Suppressor macrophage (primary cell): ENCODE results near the gene ACOT13.
"Not testable (repeated sequence)": the region's sequence is repeated elsewhere in the genome, so short reads cannot be mapped to it uniquely, and the experiment has no call there.

ENCODE experiments used
- DNase-seq, 4 experiments: peaks; one replicate each; pipeline ENCODE4 v3.0.0-alpha.2; 2020 to 2022
- total RNA-seq, 17 experiments: gene quantifications; one replicate each; lab custom pipeline; 2026; ENCODE audit warnings: mixed read lengths in 6 of 17, inconsistent platforms in 3 of 17; lab: John Stamatoyannopoulos, UW

ACOT13 gene
- total RNA-seq: 19.8 to 60.3 (median 43.3) reads per million in 17 experiments

DNA sequence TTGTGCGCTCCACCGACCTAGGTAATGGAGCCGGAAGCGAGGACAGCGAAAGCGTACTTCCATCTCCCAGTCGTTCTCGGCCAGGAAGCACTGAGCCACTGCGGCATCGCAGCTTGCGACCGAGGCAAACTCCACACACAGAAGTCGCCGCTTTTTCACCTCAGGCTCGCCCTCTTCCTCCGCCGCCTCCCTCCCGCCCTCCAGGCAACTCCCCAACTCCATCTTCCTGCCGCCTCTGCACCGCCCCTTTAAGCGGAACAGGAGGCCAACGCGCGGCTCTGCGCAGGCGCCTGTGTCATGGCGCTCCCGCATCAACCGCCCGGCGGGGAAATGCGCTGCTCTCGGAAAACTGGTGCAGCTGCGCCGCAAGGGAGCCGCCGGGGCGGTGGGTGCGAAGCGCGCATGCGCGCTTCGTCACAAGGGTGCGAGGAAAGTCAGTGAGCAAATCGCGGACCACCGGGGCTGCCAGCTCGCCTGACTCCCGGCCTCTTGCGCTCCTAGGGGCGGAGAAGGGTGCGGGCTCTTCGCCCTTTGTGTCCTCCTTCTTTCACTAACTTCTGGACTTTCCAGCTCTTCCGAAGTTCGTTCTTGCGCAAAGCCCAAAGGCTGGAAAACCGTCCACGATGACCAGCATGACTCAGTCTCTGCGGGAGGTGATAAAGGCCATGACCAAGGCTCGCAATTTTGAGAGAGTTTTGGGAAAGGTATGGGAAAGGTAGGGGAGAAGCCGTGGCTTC, at the start of gene ACOT13, which contains the start of gene TDP2:
Gene ACOT13, plus strand, starts transcription at position 437 of the 737 bp plus-strand sequence. Its CDS starts 187 bp downstream, at position 624.
Gene TDP2, minus strand, starts transcription at position 259 of the 737 bp plus-strand sequence. Its CDS starts 37 bp downstream, at position 222.
- DNase-seq: peak; percentile 99 to 100 (median 99)

DNA sequence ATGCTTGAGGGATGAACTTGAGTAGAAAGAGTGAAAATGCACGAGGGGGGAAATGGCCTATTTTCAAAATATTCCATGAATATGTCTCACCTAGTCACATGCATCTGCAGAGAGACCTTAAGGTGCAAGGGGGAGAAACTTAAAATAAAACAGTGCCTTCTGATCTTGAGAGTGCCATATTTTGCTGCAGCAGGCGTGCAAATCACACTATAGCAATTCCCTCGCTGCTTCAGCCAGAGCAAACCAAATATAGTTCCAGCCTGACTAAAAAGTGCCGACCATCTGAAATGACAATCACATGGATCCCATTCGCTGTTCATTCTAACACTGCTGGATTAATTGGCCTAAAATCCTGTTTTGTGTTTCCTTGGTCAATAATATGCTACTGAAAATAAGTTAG, 47.2 kb upstream of the ACOT13 start:
- DNase-seq: no peak

DNA sequence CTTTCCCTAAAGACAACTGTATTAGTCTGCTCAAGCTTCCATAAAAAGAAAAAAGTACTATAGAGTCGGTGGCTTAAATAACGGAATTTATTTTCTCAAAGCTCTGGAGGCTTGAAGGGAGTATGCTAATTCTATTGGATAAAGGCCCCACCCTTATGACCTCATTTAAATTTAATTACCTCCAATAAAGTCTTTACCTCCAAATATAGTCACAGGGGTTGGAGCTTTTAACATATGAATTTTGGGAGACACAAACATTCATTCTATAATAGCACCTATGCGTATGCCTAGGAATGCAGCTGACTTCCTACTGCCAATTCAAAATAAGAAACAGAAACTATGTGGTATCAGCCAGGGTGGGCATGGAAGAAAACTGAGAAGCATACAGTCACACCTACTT, 46.2 kb upstream of the ACOT13 start:
- no peak for DNase-seq

DNA sequence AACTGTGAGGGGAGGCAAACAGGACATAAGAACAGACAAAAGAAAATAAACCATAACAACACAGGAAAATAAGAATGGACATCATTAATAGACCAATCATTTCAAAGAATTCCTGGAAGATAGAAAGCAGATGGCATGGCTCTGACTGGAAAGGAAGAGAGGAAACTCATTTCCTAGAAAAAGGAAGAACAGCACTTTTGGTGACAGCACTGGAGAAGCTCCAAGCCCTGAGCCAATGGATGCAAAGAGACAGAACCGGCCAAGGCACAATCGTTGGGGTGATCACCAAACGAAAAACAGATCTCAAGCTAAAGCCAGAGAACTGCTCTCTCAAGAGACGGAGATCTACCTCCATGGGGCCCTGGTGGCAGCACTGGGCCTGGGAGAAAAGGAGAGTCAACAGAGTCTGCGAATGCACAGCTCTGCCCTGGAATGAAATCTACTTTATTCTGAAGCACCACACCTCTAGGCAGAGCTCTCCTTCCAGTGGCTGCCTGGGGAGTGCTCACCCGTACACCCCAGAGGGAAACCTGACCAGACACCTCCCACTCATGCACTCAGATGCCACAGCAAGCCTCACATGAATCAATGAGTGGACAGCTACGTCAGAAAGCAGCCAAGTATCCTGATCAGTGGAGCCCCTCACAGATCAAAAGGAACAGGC, 45.1 kb upstream of the ACOT13 start:
- no peak for DNase-seq

DNA sequence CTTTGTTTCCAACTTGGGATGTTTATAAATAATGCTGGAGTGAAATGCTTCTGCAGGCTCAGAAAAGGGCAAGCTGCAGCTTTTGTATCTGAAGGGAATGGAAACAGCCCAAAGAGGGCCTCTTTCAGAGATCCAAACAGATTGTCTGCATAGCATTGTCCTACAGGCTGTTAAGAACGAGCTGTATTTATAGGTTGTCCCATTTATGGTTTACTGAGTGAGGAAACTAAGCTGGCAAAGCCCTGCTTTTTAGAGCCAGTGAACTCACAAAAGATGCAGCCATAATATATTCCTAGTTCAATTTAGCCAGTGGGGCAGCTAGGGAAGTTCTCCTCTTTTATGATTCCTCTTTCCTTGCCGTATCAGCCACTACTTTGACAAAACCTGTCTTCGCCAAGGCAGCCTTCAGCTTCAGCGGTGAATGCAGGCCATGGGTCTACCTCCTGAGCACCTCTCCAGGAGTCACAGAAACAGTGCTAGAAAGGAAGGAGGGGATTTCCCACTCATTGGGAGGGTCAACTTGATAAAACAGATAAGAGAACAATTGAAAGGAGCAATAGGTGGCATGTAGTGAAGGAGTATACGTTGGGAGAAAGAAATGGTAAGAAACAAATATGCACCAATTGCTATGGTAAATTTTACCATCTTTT, 35.9 kb upstream of the ACOT13 start:
- DNase-seq: no peak

DNA sequence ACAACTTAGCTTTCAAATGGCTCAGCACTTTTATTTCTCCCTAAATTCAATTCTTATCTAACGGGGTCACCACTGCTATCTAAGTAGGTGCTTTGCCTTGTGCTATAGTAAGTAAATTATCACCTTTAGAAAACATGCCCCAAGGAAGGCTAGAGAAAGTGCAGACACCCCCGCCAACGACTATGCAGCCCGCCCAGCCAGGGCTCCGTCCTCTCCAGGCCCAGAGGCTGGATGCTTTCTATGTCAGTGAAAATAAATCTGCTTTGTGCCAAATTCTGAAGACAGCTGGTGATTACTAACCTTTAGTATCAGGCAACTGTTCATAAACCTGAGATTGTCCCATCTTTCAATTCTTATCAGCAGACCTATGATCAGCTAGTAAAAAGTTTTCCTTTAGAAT, 35.2 kb upstream of the ACOT13 start:
- no peak for DNase-seq

DNA sequence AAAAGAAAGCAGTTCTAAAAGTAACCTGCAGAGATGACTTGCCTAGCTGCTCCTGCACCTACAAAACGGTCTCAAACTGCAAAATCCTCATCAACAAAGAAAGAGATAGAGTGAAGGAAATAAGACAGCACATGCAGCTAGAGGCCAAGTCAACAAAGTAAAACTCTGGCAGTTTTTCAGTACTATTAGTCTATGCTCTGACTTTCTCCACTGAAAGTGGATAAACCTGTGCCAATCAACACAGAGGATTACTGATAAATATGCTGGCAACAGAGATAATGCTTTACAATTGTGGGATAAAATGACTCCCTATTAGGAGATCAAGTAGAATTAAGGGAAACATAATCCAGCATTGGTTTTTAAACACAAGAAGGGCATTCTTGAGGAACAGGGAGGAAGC, 34.3 kb upstream of the ACOT13 start:
- DNase-seq: no peak

DNA sequence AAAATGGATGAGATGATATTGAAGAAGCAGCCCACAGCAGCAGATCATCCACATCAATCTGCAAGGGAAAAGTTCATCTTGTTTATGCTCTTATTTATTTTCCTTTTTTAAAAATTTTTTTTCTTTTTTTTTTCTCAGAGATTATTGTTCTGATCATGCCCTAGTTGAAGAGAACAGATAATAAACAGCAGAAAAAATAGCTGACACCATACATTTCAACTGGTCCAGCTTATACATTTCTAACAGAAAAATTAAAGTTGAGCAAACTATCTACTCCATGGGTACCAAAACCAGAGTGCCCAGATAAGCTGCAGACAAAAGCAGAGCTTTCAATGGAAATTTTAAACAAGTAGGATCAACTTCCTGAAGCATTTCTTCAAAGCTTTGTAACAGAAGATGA, 30.2 kb upstream of the ACOT13 start:
- no peak for DNase-seq

DNA sequence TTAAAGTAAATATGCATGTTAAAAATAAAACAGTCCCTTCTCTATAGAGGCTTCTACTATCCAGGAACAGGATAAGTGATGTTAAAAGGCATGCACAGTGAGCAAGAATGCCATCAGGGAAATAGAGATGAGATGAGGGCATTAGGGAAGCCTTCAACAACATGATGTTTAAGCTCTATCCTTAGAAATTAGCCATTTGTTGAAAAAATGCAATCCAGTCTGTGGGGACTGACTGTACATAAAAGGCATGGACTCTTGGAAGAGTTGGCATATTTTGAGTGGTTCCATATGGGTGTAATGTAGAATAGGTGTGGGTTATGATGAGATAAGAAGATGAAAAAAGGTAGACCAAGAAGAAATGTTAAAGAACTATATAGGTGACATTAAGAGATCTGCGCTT, 26.7 kb upstream of the ACOT13 start:
- no peak for DNase-seq

DNA sequence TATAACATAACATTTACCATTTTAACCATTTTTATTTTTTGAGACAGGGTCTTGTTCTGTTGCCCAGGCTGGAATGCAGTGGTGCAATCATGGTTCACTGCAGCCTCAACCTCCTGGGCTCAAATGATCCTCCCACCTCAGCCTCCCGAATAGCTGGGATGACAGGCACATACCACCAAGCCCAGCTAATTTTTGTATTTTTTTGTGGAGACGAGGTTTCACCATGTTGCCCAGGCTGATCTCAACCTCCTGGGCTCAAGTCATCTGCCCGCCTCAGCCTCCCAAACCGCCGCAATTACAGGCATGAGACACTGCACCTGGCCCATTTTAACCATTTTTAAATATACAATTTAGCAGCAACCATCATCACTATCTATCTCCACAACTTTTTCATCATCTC, 26.2 kb upstream of the ACOT13 start:
- DNase-seq: not testable (repeated sequence)

DNA sequence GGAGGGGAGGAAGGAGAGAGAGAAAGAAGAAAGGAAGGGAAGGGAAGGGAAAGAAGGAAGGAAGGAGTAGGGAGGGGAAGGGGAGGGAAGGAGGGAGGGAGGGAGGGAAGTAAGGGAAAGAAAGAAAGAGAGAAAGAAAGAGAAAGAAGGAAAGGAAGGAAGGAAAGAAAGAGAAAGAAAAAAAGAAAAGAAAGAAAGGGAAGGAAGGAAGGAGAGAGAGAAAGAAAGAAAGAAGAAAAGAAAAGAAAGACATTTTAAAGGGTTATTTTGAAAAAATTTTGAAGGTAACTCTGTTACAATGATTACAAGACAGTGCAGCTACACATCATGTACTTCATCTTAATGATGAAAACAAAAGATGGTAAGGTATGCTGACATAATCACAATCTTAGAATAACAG, 24.8 kb upstream of the ACOT13 start:
- DNase-seq: no peak

DNA sequence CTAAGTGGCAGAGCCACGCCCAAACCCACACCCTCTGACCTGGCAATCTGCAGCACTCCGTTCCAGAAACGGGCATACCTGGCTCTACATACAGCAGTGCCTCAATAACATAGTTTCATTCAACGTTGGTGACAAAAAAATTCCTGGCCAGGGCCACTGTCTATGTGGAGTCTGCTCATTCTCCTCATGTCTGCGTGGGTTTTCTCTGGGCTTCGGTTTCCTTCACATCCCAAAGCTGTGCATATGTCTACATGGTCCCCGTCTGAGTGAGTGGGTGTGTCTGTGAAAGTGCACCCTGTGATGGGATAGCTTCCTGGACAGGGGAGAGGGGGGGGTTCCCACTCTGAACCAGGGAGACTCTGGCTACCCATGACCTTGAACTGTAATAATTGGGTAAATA, 23.0 kb upstream of the ACOT13 start:
- DNase-seq: no peak

DNA sequence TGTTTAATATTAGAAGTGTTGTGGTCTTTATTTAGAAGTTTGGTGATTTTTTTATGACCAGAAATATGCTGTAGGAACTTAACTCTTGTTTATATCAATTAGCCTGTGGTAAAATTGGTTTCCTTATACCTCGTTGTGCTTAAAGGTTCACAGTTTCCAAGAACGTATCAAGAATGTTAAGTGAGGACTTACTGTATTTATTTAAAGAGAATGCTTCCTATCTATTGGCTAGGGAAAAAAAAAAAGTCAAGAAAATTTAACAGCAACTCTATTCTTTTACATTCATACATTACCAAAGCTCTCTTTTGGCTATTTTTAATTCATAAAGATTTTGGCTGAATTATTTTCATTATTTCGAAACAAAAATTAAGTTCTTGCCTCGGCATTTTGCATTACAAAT, 22.5 kb upstream of the ACOT13 start:
- no peak for DNase-seq

DNA sequence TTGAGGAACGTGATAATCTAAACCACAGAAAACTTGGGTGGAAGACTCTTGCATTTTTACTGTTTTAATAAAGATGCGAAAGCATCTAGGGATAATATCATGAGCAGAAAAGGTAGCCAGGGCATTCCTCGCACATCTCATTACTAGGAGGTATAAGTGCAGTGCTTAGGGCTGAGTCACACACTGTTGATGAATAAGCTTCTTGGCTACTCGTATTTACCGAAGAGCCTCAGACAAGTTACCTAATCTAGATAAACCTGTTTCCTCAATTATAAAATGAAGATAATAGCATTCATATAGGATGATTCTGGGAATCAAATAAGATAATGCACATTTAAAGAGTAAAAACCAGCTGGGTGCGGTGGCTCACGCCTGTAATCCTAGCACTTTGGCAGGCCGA, 20.1 kb upstream of the ACOT13 start:
- no peak for DNase-seq

DNA sequence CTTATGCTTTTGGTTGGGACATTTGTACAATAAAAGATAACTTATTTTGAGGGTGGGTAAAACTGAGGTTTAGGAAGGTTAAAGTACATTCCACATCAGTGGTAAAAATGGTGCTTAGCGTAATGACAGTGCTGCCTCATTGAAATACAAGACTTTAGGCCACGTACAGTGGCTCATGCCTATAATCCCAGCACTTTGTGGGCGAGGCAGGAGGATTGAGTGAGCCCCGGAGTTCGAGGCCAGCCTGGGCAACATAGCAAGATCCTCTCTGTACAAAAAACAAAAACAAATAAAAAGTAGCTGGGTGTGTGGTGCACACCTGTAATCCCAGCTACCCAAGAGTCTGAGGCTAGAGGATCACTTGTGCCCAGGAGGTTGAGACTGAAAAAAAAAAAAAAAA, 18.6 kb upstream of the ACOT13 start:
- DNase-seq: no peak

DNA sequence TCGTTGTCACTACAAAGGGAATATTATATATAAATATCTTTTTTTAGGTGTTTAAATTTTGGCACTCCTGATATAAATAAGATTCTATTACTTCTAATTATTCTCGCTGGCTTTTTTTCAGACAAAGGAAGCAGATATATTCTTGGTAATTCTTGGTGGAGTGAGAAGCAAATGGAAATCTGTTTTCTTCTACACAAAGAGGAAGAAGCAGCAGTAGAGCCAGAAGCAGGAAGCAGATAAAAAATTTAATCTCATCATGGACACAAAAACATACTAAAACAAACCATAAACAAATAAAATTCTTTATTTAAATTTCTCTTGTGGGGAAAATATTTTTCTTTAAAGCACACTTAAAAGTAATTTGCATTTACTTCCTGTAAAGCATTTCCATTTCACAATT, 17.2 kb upstream of the ACOT13 start:
- no peak for DNase-seq

DNA sequence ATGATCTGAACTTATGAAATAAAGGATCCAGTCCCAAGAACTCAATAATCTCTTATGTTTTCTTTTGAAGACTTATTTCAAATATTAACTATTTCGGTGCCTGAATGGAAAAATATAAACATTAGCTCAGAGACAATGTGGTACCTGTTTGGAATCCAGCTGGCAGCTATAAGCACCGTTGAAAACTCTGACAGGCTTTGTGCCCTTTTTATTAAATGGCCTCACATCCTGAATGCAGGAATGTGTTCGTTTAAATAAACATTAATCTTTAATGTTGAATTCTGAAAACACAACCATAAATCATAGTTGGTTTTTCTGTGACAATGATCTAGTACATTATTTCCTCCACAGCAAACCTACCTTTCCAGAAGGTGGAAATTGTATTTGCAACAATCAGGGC, 16.5 kb upstream of the ACOT13 start:
- DNase-seq: no peak

DNA sequence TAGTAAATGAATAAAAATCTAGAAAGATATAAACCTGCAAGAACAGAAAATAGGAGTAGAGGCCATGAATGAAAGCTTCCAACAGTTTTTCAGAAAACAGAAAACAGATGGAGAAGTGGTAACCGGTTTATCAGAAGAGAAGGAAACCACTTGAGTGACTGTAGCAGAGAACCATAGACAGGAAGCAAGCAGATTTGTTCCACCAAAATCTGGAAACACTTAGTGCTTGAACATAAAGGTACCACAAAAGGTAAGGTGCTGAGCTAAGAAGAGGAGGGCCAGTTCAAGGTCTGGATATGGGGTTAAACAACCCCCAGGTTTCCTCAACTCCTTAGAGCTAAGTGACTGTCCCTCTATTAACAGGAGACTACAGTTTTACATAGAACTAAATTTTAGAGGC, 11.7 kb upstream of the ACOT13 start:
- no peak for DNase-seq

DNA sequence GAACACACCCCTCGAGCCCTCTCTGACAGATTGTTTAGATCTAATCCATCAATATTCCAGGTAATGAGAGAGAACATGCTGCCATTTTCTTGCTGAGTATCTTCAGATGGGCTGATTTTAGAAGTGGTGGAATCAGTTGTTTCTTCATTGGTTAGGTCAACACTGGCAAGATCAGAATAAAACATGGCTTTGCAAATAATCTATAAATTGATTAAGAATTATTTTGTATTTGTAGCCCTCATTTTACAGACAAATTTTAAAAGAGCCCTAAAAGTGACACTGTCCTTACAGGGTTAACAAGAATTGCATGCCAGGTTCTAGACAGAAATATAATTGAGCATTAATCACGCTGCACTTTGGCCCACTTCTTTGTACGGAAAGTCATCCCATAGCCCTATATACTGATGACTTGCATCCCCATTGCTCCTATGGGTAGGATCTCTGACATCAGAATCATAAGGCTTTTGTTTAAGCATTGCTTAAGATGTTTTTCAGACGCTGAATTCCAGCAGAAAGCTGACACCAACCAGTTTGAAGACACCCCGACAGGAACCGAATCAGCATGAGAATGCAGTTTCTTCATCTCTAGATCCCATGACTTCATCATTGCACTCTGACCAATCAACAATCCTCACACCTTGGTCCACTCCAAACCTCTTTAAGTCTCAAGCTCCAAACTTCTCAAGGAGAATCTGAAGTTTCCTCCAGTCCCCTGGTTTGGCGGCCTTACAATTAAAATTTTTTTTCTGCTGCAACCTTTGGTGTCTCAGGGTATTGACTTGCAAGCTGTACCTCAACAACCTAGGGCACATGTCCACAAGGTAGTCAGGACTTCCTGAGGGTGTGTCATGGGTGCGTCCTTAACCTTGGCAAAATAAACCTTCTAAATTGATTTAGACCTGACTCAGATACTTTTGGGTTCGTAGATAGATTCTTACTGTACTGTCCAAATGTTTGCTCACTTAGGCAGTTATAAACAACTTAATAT, 8.0 kb upstream of the ACOT13 start:
- DNase-seq: peak; percentile 88 to 99 (median 93)

DNA sequence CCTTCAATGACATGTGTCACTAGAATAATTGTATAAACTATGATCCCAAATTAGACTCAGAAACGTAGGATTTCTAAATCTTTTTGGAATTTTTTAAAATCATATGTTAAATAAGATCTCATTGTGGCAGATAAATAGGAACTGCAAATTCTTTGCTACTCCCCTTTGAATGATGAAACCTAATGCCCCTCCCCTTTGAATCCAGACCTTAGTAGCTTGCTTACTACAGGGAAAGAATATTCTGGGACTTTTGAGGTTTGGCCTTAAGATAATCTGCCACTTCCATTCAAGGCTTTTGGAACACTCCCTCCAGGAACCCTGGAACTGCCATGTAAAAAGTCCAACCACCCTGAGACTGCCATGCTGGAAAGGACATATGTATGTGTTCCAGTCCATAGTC, 7.3 kb upstream of the ACOT13 start:
- peak; percentile 52 to 78 (median 68) for DNase-seq

DNA sequence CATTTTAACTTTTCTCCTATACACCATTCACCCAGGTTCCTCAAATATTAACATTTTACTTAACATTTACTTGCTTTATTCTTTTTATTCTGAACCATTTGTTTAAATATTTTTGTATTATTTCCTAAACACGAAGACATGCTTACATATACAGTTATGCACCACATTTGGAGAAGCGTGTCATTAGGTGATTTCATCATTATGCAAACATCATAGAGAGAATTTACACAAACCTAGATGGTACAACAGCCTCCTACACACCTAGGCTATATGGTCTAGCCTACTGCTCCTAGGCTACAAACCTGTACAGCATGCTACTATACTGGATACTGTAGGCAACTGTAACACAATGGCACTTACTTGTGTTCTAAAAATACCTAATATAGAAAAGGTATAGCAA, 6.8 kb upstream of the ACOT13 start:
- DNase-seq: peak; percentile 23 to 80 (median 54)

DNA sequence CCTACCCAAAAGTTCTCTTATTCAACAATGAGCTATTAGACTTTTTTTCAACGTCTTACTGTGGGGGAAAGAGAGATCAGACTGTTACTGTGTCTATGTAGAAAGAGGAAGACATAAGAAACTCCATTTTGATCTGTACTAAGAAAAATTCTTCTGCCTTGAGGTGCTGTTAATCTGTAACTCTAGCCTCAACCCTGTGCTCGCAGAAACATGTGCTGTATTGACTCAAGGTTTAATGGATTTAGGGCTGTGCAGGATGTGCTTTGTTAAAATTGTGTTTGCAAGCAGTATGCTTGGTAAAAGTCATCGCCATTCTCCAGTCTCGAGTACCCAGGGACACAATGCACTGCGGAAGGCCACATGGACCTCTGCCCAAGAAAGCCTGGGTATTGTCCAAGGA, 5.1 kb upstream of the ACOT13 start:
- DNase-seq: not testable (repeated sequence)
